GM18868 (cell line): Measurements from ENCODE around the gene RHOB.

Experiments used
- ATAC-seq: cut with Tn5 transposase; IDR thresholded peaks from one replicate; pipeline ENCODE4 v1.9.1; 2021; ENCODE audit warnings: mild to moderate bottlenecking, moderate library complexity; ENCODE audit not compliant: unreplicated experiment

The RHOB gene

GRCh38 chr2:20436716-20437470, 10.0 kb upstream of the RHOB start:
- no peak for ATAC-seq

DNA sequence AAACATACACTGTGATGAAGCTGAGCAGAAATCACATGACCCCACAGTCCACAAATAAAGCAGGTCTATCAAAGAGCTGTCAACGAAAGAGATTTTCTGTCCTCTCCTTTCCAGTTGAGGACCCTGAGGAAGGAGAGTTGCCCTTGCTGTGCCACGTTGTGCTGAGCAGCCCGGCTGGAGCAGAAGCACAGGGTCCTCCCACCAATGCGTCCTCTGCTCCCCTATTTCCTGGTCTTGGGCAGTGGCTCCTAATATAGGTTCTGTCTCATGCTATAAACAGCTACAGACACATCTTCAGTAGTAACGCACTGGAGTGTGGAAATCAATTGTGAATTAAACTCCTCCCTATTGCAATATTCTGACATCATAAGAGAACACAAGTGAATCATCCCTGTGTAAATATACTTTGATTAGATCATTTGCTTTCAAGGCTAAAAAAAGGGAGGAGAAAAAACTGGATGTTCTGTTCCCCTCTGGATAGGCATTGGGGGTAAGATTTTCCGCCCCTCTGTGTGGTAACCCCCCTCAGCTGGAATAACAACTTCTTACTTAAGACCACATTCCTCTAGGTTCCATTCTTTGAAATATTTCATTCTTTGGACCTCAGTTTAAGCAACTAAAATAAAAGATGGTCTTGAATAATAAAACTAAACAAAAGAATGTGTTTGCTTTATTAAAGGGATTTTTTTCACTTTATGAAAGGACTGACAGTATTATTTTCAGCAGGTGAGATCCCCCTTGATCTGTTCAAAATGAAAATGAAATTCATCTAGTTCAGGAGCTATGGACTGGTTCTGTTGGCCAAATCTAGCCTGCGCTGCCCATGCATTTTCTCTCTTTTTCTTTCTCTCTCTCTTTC, 8.3 kb upstream of the RHOB start:
- ATAC-seq = no peak

DNA sequence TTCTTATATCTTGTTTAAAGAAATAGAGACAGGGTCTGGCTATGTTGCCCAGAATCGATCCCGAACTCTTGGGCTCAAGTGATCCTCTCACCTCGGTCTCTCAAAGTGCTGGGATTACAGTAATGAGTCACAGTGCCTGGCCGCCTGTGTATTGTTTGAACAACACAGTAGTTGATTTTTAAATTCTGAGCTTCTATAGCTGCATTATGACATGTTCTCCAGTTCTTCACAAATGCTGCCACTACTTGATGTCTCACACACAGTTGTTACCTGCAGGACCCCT, 7.7 kb upstream of the RHOB start:
- ATAC-seq = no peak

- ATAC-seq = no peak
These were observed 7.4 kb upstream of the RHOB start for GRCh38 chr2:20439503-20439902.

GRCh38 chr2:20440001-20440560, 6.8 kb upstream of the RHOB start:
- ATAC-seq = no peak

DNA sequence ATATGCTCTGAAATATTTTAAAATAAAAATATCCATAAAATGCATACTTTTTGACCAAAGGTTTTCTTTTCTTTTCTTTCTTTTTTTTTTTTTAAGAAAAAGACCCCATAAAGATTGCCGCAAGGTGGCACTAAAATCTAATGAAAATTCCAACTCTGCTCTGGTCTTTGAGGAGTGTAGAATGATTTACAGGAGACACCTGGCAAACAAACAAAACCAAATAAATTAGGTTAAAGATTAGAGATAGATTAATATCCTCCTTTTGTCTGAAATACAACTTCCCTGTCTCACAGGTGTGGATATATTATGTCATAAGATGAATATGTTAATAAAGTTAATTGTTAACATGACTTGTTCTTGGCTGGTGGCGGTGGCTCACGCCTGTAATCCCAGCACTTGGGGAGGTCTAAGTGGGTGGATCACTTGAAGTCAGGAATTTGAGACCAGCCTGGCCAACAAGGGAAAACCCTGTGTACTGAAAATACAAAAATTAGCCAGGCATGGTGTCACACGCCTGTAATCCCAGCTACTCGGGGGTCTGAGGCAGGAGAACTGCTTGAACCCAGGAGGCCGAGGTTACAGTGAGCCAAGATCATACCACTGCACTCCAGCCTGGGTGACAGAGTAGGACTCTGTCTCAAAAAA, 3.5 kb upstream of the RHOB start:
- ATAC-seq = no peak

GRCh38 chr2:20444101-20444992, 2.5 kb upstream of the RHOB start:
- no peak for ATAC-seq

GRCh38 chr2:20444993-20445910, 1.6 kb upstream of the RHOB start:
- ATAC-seq = no peak

DNA sequence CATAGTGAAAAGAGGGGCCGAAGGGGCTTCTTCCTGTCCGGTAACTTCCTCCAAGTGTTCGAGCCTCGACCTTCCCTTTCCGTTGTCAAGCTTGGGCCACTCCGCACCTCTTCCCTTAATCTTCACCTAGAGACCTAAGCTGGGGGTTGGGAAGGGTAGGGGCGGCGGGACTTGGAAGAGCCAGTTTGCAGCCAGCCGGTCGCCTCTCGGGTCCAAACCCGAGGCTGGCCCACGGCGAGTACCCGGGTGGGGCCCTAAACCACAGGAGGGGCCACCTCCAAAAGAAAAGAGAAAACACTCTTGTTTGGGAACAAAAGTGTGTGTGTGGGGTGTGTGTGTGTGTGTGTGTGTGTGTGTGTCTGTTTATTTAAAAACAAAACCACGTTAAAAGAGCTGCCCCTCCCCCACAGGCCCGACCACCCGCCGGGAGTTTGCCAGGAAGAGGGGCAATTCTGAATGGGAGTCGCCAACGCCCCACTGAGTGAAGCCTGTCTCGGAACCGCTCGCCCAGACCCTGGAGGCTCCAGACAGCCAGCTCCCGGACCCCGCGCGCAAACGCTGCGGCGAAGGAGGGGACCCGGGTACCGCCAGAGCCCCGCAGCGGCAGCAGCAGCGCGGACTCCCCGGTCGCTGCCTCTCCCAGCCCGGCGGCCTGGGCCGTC, 488 bp upstream of the RHOB start:
- ATAC-seq = no peak

DNA sequence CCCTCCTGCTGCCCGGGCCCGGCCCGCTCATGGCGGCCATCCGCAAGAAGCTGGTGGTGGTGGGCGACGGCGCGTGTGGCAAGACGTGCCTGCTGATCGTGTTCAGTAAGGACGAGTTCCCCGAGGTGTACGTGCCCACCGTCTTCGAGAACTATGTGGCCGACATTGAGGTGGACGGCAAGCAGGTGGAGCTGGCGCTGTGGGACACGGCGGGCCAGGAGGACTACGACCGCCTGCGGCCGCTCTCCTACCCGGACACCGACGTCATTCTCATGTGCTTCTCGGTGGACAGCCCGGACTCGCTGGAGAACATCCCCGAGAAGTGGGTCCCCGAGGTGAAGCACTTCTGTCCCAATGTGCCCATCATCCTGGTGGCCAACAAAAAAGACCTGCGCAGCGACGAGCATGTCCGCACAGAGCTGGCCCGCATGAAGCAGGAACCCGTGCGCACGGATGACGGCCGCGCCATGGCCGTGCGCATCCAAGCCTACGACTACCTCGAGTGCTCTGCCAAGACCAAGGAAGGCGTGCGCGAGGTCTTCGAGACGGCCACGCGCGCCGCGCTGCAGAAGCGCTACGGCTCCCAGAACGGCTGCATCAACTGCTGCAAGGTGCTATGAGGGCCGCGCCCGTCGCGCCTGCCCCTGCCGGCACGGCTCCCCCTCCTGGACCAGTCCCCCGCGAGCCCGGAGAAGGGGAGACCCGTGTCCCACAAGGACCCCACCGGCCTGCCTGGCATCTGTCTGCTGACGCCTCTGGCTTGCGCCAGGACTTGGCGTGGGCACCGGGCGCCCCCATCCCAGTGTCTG, 767 bp downstream of the RHOB start:
- ATAC-seq = no peak

GRCh38 chr2:20448246-20448976, 1.5 kb downstream of the RHOB start:
- no peak for ATAC-seq

DNA sequence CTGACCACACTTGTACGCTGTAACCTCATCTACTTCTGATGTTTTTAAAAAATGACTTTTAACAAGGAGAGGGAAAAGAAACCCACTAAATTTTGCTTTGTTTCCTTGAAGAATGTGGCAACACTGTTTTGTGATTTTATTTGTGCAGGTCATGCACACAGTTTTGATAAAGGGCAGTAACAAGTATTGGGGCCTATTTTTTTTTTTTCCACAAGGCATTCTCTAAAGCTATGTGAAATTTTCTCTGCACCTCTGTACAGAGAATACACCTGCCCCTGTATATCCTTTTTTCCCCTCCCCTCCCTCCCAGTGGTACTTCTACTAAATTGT, 2.1 kb downstream of the RHOB start:
- no peak for ATAC-seq

DNA sequence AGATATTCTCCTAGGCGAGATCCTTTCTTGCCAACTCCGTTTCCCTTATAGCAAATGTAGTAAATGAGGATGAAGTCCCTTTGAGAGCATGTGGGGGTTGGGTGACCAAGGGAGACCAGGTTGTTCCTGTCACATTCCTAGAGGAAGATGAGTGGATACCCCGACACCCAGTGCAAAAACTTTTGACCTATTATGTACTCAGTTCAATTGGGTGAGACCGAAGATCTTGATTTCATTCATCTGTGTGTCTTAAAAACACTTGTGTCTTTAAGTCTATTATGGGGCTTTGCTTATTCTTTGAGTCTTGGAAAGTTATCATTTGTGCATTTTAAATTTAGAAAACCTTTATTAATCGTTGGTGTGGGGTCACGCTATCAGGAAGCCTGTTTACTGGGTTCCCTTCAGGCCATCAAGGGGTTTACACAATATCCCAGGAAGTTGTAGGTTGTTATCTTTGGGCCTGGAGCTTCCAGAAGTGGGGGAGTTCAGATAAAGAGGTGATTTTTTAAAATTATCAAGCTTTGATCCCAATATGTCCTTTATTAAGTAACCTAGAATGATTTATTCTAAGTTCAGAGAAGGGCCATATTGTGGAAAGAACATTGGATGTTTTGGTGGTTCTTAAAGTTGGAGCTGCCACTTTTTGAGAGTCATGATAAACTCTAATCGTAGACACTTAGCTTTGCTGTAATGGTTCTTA, 2.8 kb downstream of the RHOB start:
- ATAC-seq = no peak

GRCh38 chr2:20450201-20450999, 3.5 kb downstream of the RHOB start:
- no peak for ATAC-seq

DNA sequence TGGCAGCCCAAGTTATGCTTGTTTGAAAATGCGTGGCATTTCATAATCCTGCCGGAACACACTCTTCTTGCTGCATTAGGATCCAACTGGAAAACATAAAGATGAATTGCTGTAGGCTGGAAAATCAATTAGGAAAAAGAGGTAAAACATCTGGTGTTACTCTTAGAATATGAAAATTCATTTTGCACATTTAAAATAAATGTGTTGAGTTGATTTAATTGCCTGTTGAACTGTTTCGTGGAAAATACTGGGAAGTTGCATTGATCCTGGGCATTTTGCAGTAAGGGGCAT, 4.1 kb downstream of the RHOB start:
- ATAC-seq = no peak

GRCh38 chr2:20451341-20451740, 4.5 kb downstream of the RHOB start:
- no peak for ATAC-seq
